IMR-90 (cell line): Measurements from ENCODE around the gene SH3RF1. TPM values are rescaled to one million over a fixed set of nuclear protein-coding genes. Genes with fewer than 3 reads are reported as not detected.

Experiments used
- ATAC-seq: fragments of 200-7000 bp; cut with Tn5 transposase; 2 replicates; pipeline ENCODE4 v1.9.1; 2020; ENCODE audit warnings: low read depth, mild to moderate bottlenecking, moderate library complexity
- BruUV-seq: library from RNA; stranded (reverse); fragments of 400-500 nt; replicated peaks from 2 replicates; lab custom pipeline; 2021; lab: Mats Ljungman, UMichigan
- CTCF ChIA-PET: fragments of 300-600 bp; formaldehyde crosslinking; extraction: SDS; loops from one replicate; lab custom pipeline; 2021; ENCODE audit warnings: antibody characterized with exemption; lab: Yijun Ruan, JAX
- POLR2A ChIA-PET: fragments of 300-600 bp; sonication (Branson Sonifier 250); formaldehyde crosslinking; loops from one replicate; lab custom pipeline; 2022; ENCODE audit warnings: antibody characterized with exemption; ENCODE audit not compliant: unreplicated experiment; lab: Charles Lee
- DNase-seq: peaks from one replicate; pipeline ENCODE4 v3.0.0; 2013
- H2AFZ ChIP-seq: replicated peaks from 2 replicates; pipeline ENCODE3; 2013; ENCODE audit warnings: low read length, mild to moderate bottlenecking; ENCODE audit not compliant: poor library complexity
- H2AK5ac ChIP-seq: 2 replicates; pipeline ENCODE4 v1.6.1; 2013; ENCODE audit warnings: low read depth, low read length, inconsistent platforms
- H2AK9ac ChIP-seq: replicated peaks from 2 replicates; pipeline ENCODE3; 2013; ENCODE audit warnings: mild to moderate bottlenecking, low read depth, low read length, moderate library complexity; ENCODE audit not compliant: poor library complexity
- H2BK120ac ChIP-seq: 2 replicates; pipeline ENCODE4 v1.6.1; 2013; ENCODE audit warnings: low read depth, low read length, inconsistent platforms
- H2BK15ac ChIP-seq: 3 replicates; pipeline ENCODE4 v1.6.1; 2013; ENCODE audit warnings: low read depth, low read length, inconsistent platforms
- H2BK20ac ChIP-seq: 2 replicates; pipeline ENCODE4 v1.6.1; 2013; ENCODE audit warnings: low read depth, mild to moderate bottlenecking, inconsistent platforms, low read length, moderate library complexity
- H2BK5ac ChIP-seq: 2 replicates; pipeline ENCODE4 v1.6.1; 2013; ENCODE audit warnings: mild to moderate bottlenecking, low read depth, low read length, inconsistent platforms; ENCODE audit not compliant: poor library complexity, severe bottlenecking
- H3K14ac ChIP-seq: replicated peaks from 2 replicates; pipeline ENCODE4 v1.6.1; 2013; ENCODE audit warnings: low read depth, low read length, inconsistent platforms
- H3K18ac ChIP-seq: 2 replicates; pipeline ENCODE4 v1.6.1; 2013; ENCODE audit warnings: low read depth, low read length, control low read depth
- H3K23ac ChIP-seq: 2 replicates; pipeline ENCODE4 v1.6.1; 2013; ENCODE audit warnings: low read depth, low read length, inconsistent platforms
- H3K27ac ChIP-seq: 2 replicates; pipeline ENCODE4 v1.5.1; 2013; ENCODE audit warnings: mild to moderate bottlenecking, control low read depth, low read length; ENCODE audit not compliant: insufficient read depth
- H3K27me3 ChIP-seq: 2 replicates; pipeline ENCODE4 v1.6.1; 2013; ENCODE audit warnings: low read length; ENCODE audit not compliant: control insufficient read depth, insufficient read depth
- H3K36me3 ChIP-seq: 2 replicates; pipeline ENCODE4 v1.6.1; 2013; ENCODE audit warnings: low read length, mixed read lengths; ENCODE audit not compliant: control insufficient read depth, insufficient read depth
- H3K4ac ChIP-seq: 2 replicates; pipeline ENCODE4 v1.6.1; 2013; ENCODE audit warnings: low read depth, low read length, inconsistent platforms
- H3K4me1 ChIP-seq: 2 replicates; pipeline ENCODE4 v1.6.1; 2013; ENCODE audit warnings: low read length, mixed read lengths; ENCODE audit not compliant: control insufficient read depth, insufficient read depth
- H3K4me2 ChIP-seq: 2 replicates; pipeline ENCODE4 v1.6.1; 2013; ENCODE audit warnings: low read depth, mild to moderate bottlenecking, control low read depth, low read length, moderate library complexity
- H3K4me3 ChIP-seq: 2 replicates; pipeline ENCODE4 v1.5.1; 2013; ENCODE audit warnings: low read depth, mild to moderate bottlenecking, control low read depth, low read length, moderate library complexity; ENCODE audit not compliant: insufficient read depth
- H3K56ac ChIP-seq: 2 replicates; pipeline ENCODE4 v1.6.1; 2013; ENCODE audit warnings: low read length, inconsistent platforms; ENCODE audit not compliant: insufficient read depth; ENCODE audit errors: extremely low read depth
- H3K79me1 ChIP-seq, 2 experiments: 2 replicates each; pipeline ENCODE4 v1.6.1; 2013; ENCODE audit warnings: low read length in 2 of 2, inconsistent platforms in 1 of 2, low read depth in 1 of 2
- H3K9ac ChIP-seq: 2 replicates; pipeline ENCODE4 v1.6.1; 2013; ENCODE audit warnings: low read depth, low read length, control low read depth
- H3K9me1 ChIP-seq: 2 replicates; pipeline ENCODE4 v1.6.1; 2013; ENCODE audit warnings: low read length, inconsistent platforms; ENCODE audit not compliant: insufficient read depth
- H3K9me3 ChIP-seq: 2 replicates; pipeline ENCODE4 v1.6.1; 2013; ENCODE audit warnings: low read length; ENCODE audit not compliant: control insufficient read depth, insufficient read depth
- H4K20me1 ChIP-seq: 2 replicates; pipeline ENCODE4 v1.6.1; 2013; ENCODE audit warnings: low read length, inconsistent platforms; ENCODE audit not compliant: insufficient read depth
- H4K5ac ChIP-seq: 2 replicates; pipeline ENCODE4 v1.6.1; 2013; ENCODE audit warnings: mild to moderate bottlenecking, low read depth, low read length, control low read depth
- H4K8ac ChIP-seq, 2 experiments: 2 replicates each; pipeline ENCODE4 v1.6.1; 2013; ENCODE audit warnings: low read depth in 2 of 2, low read length in 2 of 2, control low read depth in 1 of 2, inconsistent platforms in 1 of 2
- H4K91ac ChIP-seq: 2 replicates; pipeline ENCODE4 v1.6.1; 2013; ENCODE audit warnings: low read depth, low read length, inconsistent platforms; ENCODE audit not compliant: insufficient read depth
- BHLHE40 ChIP-seq: fragments of 150-350 bp; IDR thresholded peaks from 2 replicates; pipeline ENCODE4 v1.6.1; 2016; ENCODE audit warnings: mild to moderate bottlenecking, low read depth, low read length
- CEBPB ChIP-seq: IDR thresholded peaks from 2 replicates; pipeline ENCODE4 v1.6.1; 2012; ENCODE audit warnings: low read depth, low read length, improper control_type of control experiment
- CHD1 ChIP-seq: IDR thresholded peaks from 2 replicates; pipeline ENCODE4 v1.6.1; 2012; ENCODE audit warnings: low read depth, low read length, improper control_type of control experiment
- CTCF ChIP-seq: conservative IDR thresholded peaks from 2 replicates; pipeline ENCODE4 v1.5.1; 2012; ENCODE audit warnings: mild to moderate bottlenecking, low read depth, low read length, improper control_type of control experiment
- ELK1 ChIP-seq: fragments of 150-350 bp; IDR thresholded peaks from 2 replicates; pipeline ENCODE4 v1.6.1; 2016; ENCODE audit warnings: low read depth, mild to moderate bottlenecking, low read length, moderate library complexity, borderline replicate concordance
- MAFK ChIP-seq: IDR thresholded peaks from 2 replicates; pipeline ENCODE4 v1.6.1; 2012; ENCODE audit warnings: low read depth, low read length, improper control_type of control experiment
- MAZ ChIP-seq: IDR thresholded peaks from 2 replicates; pipeline ENCODE4 v1.6.1; 2012; ENCODE audit warnings: low read depth, mild to moderate bottlenecking, low read length, improper control_type of control experiment, moderate library complexity, borderline replicate concordance
- MXI1 ChIP-seq: IDR thresholded peaks from 2 replicates; pipeline ENCODE4 v1.6.1; 2012; ENCODE audit warnings: low read depth, mild to moderate bottlenecking, low read length, moderate library complexity, borderline replicate concordance
- NFE2L2 ChIP-seq: fragments of 150-350 bp; IDR thresholded peaks from 2 replicates; pipeline ENCODE4 v1.6.1; 2016; ENCODE audit warnings: low read depth, mild to moderate bottlenecking, low read length
- POLR2A ChIP-seq: IDR thresholded peaks from 2 replicates; pipeline ENCODE4 v1.6.1; 2012; ENCODE audit warnings: mild to moderate bottlenecking, low read depth, low read length
- RAD21 ChIP-seq: IDR thresholded peaks from 2 replicates; pipeline ENCODE4 v1.6.1; 2012; ENCODE audit warnings: low read length, improper control_type of control experiment
- RCOR1 ChIP-seq: IDR thresholded peaks from 2 replicates; pipeline ENCODE4 v1.6.1; 2012; ENCODE audit warnings: mild to moderate bottlenecking, low read length, improper control_type of control experiment; ENCODE audit not compliant: insufficient replicate concordance
- RFX5 ChIP-seq: IDR thresholded peaks from 2 replicates; pipeline ENCODE4 v1.8.0; 2012; ENCODE audit warnings: low read depth, mild to moderate bottlenecking, low read length, moderate library complexity
- SMC3 ChIP-seq: fragments of 150-350 bp; IDR thresholded peaks from 2 replicates; pipeline ENCODE4 v1.6.1; 2016; ENCODE audit warnings: low read depth, mild to moderate bottlenecking, antibody characterized with exemption, low read length, moderate library complexity
- USF2 ChIP-seq: fragments of 150-350 bp; IDR thresholded peaks from 2 replicates; pipeline ENCODE4 v1.6.1; 2017; ENCODE audit warnings: mild to moderate bottlenecking, antibody characterized with exemption, low read length, low read depth
- WGBS, 2 experiments: methylation state at CpG; one replicate each; pipeline versions ENCODE4 v1.1.5 to v1.1.7; 2013; ENCODE audit warnings: missing lambda C conversion rate in 2 of 2; ENCODE audit not compliant: insufficient read length in 1 of 2; ENCODE audit errors: extremely low coverage in 2 of 2; 5-methylcytosine and 5-hydroxymethylcytosine counted together
- dilution Hi-C: fragments of 300-500 bp; cut with HindIII; formaldehyde crosslinking; loops from one replicate; pipeline ENCODE4 v1.14.3; 2018; ENCODE audit warnings: low sequenced_read_pairs; ENCODE audit not compliant: unreplicated experiment
- in situ Hi-C: fragments of 300-500 bp; cut with MboI; formaldehyde crosslinking; loops from 3 replicates; pipeline ENCODE4 v1.14.3; 2019; ENCODE audit warnings: low sequenced_read_pairs, inconsistent platforms, mixed read lengths
- intact Hi-C: fragments of 100-400 bp; cut with micrococcal nuclease; formaldehyde crosslinking; loops from 2 replicates; pipeline ENCODE4 v1.10.0; 2022
- polyA plus RNA-seq, 3 experiments: library from polyadenylated mRNA; depleted of rRNA; stranded (reverse); fragments of >200 nt; gene quantifications; 2 replicates each; pipeline ENCODE4 v1.2.3, GENCODE V29; 2012; ENCODE audit warnings: low replicate concordance in 1 of 3
- total RNA-seq: library from RNA; depleted of rRNA; stranded (reverse); fragments of >200 nt; gene quantifications from 2 replicates; pipeline ENCODE4 v1.2.3, GENCODE V29; 2012

SH3RF1 gene
- total and polyA plus RNA-seq, 2 of the 4 experiments (the other 2 are of a cell fraction), result 22.0 to 29.8 TPM

GRCh38 chr4:169188204-169188603 is 82.6 kb downstream of the SH3RF1 start:
- H2BK120ac ChIP-seq, result no peak overlapping the region
- TF ChIP-seq RCOR1 (no peak), BHLHE40 (no peak), NFE2L2 (no peak), POLR2A (no peak), SMC3 (no peak), CTCF (no peak), USF2 (no peak), MXI1 (no peak), CEBPB (no peak), RAD21 (no peak), MAFK (no peak), ELK1 (no peak), MAZ (no peak), CHD1 (no peak), RFX5 (no peak)
- H4K5ac ChIP-seq, result no peak overlapping the region
- H3K9me3 ChIP-seq, result no peaks in the 10 kb centered on the region
- no TSS peak for BruUV-seq
- no peak overlapping the region for H3K4me3 ChIP-seq
- no peak overlapping the region for H2AK9ac ChIP-seq
- no peaks in the 10 kb centered on the region for H3K27me3 ChIP-seq
- no peak overlapping the region for H2BK5ac ChIP-seq
- H2BK20ac ChIP-seq, result no peak overlapping the region
- no peak overlapping the region; the same call in 1 of the 2 replicates for H3K4me2 ChIP-seq
- peaks cover 26 to 69% of the 10 kb centered on the region in 2 experiments for H3K79me1 ChIP-seq
- intact Hi-C loops (no loop called here), in situ Hi-C loops (no loop called here), dilution Hi-C loops (no loop called here)
- no peak overlapping the region for H3K14ac ChIP-seq
- DNase-seq, result no peak
- H3K27ac ChIP-seq, result no peak overlapping the region
- H3K36me3 ChIP-seq, result no peaks in the 10 kb centered on the region
- peaks cover 13% of the 10 kb centered on the region for H3K9me1 ChIP-seq
- H2AK5ac ChIP-seq, result no peak overlapping the region
- no peak overlapping the region for H4K91ac ChIP-seq
- H2BK15ac ChIP-seq, result no peak overlapping the region
- POLR2A ChIA-PET, result no interaction called here
- no peak overlapping the region for H3K9ac ChIP-seq
- H3K18ac ChIP-seq, result no peak overlapping the region
- H3K4me1 ChIP-seq, result peaks cover 13% of the 10 kb centered on the region
- H2AFZ ChIP-seq, result no peak overlapping the region
- no peak; the same call in 1 of the 2 replicates for ATAC-seq
- H3K56ac ChIP-seq, result no peak overlapping the region
- CTCF ChIA-PET, result interaction anchor here (1.6 kb wide), 1 partner anchor 37 kb away, joined by 3 read pairs; no protein-coding TSS in a partner anchor
- no peak overlapping the region for H4K8ac ChIP-seq
- H3K23ac ChIP-seq, result no peak overlapping the region
- no CpG with 5 or more reads among the region's 3 CpGs for WGBS, 2 experiments
- peaks cover 56% of the 10 kb centered on the region for H4K20me1 ChIP-seq
- no peak overlapping the region for H3K4ac ChIP-seq
